Occipital lobe (tissue), 2 donors: ENCODE results near the gene ALOX5. TPM values are rescaled to one million over a fixed set of nuclear protein-coding genes. Genes with fewer than 3 reads are reported as not detected.
"Not testable (repeated sequence)": the region's sequence is repeated elsewhere in the genome, so short reads cannot be mapped to it uniquely, and the experiment has no call there.

Experiments
- DNase-seq: peaks from one replicate; lab custom pipeline; 2025; lab: John Stamatoyannopoulos, UW
- total RNA-seq: library from RNA; depleted of rRNA; stranded (reverse); fragments of >200 nt; gene quantifications from one replicate; pipeline ENCODE4 v1.2.3, GENCODE V29; 2014

The ALOX5 gene
- total RNA-seq, 1 donor from 2014 or later, result 0.62 TPM

DNA sequence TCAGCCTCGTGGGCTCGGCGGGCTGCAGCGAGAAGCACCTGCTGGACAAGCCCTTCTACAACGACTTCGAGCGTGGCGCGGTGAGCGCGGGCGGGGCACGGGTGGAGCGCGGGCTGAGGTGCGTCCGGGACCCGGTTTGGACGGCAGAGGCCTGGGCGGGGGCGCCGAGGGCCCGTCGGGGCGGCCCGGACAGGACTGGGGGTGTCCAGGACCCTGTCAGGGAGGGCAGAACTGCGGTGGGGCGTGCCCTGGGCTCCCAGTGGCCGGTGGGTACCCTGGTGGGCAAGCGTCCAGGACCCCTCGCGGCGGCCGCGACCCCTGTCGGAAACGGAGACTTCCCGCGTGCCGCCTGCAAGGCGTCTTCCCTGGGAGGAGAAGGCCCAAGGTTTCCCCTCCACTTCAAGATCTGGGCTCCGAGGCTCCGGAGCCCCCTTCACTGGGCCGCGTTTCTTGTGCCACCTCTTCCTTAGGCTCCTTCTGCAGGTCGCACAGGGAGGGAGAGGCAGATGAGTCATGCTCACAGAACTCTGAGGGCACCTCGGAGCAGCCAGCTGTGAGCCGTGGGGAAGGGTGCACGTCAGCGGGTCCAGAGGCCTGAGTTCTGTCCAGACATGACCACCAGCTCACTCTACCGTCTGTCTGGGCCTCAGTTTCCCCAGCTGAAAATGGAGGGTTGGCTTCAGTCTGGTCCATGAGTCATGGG lies 485 bp downstream of the ALOX5 start:
- DNase-seq, result no peak

DNA sequence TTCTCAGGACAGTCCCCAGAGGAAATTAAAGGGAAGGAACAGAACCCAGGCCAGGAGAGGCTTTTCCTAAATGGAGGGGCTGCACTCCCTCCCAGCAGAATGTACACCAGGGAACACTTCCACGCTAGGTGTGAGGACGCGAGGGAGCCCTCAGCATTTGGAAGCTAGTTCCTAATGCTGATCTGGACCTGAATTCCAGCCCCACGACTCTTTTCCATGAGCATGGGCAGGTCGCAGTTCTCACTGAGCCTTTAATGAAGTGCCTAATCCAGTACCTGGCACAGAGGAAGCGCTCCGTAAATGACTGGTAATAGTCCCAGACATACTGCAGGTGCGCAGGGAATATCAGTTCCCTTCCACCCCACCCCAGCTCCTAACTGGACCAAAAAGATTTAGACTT lies 1.1 kb downstream of the ALOX5 start:
- DNase-seq, result no peak

DNA sequence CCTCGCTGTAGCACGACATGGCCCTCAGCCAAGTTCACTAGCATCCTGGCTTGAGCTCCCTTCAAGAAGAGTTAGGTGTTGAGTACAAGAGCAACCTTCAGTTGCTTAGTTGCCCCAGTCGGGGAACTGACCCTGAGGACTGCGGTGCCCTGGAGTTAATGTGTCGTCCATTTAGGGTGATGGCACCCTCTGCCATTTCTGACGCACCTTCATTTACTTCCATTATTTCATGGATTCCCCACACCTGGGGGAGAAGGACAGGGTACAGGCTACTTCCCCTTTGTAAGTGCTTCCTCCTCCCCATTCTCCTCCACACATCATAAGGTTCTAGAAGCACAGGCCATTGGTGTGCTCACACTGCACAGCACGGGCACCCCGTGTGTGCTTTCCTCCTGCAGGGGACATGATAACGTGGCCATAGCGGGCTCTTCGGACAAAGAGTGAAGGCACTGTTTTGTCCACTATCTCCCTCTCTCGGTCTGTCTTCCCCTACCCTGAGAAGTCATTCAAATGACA lies 1.8 kb downstream of the ALOX5 start:
- no peak for DNase-seq

DNA sequence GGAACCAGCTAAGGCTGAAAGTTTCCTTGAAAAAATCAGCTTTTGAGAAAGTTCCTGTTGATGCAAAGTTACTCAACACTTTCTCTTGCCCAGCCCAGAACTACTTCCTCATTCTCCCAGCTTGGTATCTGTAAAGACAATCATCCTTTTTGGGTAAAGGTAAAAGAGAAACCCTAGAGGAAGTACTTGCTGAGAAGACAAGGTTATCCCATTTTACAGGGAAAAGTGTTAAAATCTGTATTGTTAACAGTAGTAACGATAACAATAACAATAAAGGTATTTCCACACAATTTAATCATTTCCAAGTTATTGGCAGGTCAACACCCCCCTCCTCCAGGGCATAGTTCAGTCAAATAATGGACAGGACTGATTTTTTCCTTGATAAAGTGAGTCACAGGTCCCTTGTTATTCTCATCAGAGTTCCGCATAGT lies 2.4 kb downstream of the ALOX5 start:
- no peak for DNase-seq

DNA sequence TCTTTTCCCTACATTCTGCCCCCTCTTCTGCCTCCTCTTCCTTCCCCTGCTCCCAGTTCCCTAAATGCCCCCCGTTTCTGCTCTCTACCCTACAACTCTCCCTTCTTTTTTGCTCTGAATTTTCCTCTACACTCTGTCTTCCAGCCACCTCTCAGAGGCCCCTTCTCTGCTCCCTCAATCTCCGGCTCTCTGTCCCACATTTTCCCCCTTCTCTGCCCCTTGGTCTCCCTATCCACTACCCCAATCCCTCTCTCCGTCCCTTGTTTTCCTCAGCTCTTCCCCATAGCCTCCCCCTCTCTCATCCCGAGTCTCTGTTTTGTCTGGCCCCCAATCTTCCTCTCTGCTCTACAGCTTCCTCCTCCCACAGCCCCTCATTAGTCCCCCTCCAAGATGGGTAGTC lies 3.3 kb downstream of the ALOX5 start:
- DNase-seq, result no peak

DNA sequence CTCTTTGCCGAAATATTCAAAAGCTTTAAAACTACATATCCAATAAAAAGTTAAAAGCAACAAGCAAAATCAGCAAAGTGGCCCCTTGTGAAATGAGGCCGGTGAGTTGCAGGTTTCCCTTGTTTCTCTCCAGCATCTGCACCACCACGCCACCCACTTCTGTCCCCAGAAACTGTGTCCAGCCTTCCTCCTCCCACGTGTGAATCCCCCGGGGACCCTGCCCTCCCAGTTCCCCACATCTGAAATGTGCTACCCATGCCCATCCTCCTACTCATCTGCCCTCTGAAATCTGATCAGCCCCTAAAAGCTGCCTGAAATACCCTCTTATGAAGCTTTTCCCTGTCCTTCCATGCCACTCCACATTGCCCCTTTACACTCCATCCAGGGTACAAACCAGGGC lies 3.8 kb downstream of the ALOX5 start:
- no peak for DNase-seq

DNA sequence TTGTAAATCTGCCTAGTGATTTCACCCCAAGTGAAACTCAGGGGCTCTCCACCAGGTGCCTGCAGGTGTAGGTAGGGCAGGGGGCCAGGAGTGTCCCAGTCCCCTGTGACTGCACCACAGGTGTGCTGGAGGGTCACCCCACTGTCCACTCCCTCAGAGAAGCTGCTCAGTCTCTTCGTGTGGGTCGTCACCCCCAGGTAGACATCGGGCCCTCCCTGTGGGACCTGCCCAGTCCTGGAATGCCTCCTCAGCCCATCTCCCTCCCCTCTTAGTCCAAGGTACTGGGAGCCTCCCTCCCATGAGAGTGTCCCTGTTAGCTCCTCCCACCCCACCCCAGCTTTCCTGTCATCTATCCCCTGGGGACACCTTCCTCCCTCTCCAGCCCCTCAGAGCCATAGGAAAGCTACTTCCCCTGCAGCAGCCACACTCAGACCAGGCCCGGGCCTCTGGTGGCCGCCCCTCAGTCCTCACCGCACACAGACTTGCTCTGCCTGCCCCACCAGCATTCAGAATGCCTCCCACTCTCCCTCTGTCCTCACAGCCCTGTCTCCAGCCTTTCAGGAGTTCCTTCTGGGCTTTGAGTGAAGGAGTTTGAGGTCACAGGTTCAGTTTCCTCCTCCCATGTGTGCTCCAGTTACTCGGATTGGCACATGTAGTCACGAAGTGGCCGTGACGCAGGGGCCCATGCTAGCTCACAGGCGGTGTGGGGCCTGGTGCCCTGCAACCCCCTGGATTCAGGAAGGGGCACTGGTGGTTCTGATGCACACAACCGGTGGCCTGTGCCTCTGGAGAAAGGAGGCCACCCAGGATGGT lies 5.1 kb downstream of the ALOX5 start:
- no peak for DNase-seq

DNA sequence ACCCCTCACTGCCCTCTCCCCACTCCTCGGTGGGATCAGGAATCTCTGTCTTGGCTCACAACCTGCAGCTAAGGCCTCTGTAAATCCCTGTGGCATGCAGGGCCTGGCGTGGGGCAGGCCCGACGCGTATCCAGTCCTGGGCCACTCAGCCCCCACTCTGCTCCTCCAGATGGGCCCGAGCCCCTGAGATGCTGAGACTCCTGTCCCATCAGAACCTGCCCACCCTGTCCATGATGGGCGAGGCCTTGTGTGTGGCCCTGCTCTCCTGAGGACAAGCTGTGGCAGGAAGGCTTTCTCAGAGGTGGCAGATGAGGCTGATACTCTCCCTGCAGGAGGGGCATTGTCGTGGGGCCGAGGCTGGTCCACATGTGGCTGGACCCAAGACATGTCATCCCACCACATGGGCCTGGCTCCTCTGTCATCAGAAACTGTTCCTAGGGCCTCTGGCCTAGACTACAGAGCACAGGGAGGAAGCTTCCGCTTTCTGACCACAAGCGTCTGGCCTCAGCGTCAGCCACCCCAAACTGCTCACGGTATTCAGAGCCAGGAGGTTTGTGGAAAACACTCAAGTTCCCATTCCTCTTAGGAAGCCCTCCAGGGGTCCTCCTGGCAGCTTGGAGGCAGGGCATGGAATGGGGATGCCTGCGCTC lies 6.0 kb downstream of the ALOX5 start:
- DNase-seq, result no peak

DNA sequence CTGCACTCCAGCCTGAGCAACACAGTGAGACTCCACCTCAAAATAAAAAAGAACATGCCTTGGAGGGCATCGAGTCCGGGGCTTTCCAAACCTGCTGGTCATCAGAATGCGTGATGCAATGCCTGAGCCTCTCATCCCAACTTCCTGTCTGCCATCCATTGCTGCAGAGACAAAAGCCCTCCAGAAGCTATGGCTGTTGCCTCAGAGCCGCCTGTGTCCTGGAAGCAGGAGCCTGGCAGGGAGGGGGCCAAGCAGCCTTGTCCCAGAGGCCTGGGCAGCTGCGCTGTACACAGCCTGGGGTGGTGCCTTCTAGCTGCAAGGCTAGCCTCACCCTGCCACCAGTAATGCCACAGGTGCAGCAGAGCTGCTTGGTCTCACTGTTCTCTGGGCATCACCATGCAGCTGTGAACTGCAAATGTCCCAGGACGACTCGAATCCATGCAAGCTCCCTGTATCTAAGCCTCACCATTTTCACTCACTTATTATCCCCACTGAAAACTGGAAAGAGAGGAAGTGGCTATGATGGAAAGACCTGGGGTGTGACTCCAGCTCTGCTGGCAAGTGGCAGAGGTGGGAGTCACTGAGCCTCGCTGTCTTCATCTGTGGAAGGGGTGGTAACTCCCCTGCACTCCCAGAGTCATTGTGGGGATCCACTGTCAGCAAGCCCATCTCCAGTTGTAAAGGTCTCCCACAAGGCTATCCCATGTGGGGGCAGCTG lies 7.0 kb downstream of the ALOX5 start:
- no peak for DNase-seq

DNA sequence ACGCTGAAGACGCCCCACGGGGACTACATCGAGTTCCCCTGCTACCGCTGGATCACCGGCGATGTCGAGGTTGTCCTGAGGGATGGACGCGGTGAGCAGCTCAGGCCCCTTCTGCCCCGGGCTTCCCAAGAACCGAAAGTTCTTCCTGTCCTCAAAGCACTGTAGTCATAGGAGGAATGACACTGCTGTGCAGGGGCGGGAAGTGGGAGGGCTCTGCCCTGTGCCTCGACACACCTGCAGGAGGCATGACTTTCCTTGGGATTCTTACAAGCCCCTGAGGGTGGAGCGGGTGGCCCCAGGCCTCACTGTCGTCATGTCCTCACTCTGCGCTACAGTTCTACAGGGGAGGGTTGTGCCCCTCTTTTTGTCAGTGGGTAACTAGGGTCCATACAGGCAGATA lies 8.6 kb downstream of the ALOX5 start:
- DNase-seq, result no peak

DNA sequence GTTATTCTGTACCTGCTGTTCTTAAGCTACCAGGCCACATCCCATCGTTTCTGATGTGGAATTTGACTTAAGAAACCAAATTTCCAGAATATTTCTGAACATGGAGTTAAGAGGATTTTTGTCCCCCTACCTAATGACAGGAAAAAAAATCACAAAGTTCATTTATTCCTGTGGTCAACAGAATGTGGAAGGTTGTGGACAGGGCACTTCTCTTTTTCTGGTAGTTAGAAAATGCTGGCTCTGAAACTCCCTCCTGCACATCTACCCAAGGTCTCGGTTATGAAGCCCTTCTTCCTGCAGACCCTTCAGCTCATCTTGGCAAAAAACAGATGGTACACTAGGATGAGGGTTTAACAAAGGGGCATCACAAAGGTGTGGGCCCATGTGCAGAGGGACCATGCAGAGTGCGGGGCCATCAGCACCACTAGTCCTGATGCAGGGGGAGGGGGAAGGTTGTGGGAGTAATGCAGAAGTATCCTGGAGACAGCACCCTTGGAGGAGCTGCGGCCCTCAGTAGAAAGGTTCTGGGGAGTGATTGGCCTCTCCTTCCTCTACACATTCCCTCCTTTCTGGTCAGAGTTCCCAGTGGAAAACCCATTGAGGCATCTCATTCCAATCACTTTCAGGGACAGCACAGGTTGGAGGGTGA lies 9.8 kb downstream of the ALOX5 start:
- no peak for DNase-seq

DNA sequence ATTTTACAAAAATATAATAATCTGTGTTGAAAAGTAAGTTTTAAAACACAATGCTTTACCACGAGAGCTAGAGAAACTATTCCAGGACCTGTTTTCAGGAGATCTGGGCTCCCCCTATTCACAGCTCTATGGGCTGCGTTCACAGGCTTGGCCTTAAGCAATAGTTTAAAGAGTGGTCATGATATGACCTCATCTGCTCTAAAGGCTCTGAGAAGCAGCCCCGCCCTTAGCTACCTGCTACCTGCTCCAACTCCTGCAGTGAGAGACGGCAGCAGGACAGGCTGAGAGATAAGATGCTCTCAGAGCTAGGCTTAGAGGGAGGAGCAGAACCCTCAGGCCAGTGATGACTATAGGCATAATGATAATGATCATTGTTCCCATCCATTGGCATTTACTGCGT lies 12.6 kb downstream of the ALOX5 start:
- DNase-seq, result no peak

DNA sequence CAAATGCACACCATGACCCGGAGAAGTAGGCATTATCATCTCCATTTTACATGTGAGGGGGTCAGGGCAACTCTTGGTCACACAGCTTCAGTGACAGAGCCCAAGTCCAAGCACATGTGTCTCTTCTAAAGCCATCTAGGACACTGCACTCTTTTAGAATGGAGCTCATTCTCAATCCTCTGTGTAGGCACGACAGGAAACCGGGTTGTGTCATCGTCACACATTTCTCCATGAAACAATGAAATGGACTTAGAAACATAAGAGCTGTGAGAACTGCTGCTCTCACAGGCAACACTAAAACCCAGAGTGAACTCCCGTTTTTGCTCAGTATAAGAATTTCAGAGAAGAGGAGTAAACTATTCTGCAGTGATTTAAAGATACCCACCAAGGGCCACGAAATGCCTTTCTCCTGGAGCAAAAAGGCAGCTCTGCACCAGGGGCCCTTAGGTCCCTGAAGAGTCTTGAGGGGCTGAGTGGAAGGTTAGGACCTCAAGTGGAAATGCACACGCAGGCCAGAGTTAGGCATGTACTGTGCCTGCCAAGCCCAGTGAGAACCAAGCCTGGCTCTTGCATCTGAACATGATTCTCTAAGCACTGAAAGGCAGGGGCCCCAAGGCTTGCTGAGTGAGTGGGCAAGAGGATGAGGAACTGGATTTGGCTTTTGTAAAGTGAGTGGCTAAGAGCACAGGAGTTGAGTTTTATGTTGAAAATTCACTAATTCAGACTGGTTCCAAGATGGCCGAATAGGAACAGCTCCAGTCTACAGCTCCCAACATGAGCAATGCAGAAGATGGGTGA lies 13.3 kb downstream of the ALOX5 start:
- no peak for DNase-seq

DNA sequence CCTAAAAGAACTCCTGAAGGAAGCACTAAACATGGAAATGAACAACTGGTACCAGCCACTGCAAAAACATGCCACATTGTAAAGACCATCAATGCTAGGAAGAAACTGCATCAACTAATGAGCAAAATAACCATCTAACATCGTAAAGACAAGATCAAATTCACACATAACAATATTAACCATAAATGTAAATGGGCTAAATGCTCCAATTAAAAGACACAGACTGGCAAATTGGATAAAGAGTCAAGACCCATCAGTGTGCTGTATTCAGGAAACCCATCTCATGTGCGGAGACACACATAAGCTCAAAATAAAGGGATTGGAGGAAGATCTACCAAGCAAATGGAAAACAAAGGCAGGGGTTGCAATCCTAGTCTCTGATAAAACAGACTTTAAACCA lies 15.7 kb downstream of the ALOX5 start:
- DNase-seq, result not testable (repeated sequence)

DNA sequence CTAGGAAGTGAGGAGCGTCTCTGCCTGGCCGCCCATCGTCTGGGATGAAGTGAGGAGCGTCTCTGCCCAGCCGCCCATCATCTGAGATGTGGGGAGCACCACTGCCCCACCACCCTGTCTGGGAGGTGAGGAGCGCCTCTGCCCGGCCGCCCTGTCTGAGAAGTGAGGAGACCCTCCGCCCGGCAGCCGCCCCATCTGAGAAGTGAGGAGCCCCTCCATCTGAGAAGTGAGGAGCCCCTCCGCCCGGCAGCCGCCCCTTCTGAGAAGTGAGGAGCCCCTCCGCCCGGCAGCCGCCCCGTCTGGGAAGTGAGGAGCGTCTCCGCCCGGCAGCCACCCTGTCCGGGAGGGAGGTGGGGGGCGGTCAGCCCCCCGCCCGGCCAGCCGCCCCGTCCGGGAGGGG lies 17.6 kb downstream of the ALOX5 start:
- not testable (repeated sequence) for DNase-seq

DNA sequence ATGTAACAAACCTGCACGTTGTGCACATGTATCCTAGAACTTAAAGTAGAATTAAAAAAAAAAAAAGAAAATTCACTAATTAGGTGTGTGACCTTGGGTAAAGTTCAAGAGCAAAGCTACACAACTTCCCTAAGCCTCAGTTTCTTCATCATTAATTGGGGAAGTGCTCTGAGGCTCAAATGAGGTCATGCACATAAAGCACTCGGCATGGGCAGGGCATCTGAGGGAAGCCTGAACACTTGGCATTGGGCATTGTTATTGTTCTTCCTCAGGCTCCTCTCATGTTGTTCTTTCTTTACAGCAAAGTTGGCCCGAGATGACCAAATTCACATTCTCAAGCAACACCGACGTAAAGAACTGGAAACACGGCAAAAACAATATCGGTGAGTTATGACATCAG lies 21.5 kb downstream of the ALOX5 start:
- DNase-seq, result no peak

DNA sequence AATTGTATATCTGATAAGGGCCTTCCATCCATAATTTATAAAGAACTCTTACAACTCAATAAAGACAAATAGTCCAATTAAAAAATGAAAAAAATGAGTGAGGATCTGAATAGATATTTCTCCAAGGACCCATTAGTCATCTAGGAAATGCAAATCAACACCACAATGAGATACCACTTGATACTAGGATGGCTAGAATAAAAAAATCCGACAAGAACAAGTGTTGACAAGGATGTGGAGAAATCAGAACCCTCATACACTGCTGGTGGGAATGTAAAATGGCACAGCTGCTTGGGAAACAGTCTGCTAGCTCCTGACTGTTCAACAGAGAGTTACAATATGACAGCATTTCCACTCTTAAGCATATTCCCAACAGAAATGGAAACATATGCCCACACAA lies 24.6 kb downstream of the ALOX5 start:
- DNase-seq, result no peak

DNA sequence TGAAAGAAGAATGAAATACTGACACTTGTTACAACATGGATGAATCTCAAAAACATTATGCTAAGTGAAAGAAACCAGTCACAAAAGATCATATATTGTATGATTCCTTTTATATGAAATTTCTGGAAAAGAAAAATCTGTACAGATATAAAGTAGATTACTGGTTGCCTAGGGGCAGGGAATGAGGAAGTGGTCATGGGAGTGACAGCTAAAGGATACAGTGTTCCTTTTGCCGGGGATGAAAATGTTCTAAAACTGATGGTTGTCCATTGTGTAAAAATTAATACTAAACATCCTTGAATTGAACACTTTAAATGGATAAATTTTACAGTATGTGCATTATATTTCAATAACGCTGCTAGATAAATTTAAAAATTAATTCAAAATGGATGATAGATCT lies 25.1 kb downstream of the ALOX5 start:
- no peak for DNase-seq

DNA sequence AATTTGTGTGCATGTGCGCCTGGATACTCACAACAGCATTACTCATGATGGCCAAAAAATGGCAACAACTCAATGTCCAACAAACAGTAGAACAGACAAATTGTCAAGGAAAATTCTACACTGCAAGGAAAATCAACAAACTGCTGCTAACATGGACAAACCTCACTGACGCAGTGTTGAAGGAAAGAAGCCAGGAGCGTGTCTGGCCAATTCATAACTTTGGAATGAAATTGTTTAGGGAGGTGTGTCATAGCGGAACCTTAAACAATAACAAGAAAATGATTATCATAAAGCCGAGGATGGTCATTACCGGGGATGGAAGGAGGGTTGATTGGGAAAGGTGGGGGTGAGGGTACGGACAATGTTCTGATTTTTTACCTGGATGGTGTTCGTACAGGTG lies 29.1 kb downstream of the ALOX5 start:
- DNase-seq, result no peak

DNA sequence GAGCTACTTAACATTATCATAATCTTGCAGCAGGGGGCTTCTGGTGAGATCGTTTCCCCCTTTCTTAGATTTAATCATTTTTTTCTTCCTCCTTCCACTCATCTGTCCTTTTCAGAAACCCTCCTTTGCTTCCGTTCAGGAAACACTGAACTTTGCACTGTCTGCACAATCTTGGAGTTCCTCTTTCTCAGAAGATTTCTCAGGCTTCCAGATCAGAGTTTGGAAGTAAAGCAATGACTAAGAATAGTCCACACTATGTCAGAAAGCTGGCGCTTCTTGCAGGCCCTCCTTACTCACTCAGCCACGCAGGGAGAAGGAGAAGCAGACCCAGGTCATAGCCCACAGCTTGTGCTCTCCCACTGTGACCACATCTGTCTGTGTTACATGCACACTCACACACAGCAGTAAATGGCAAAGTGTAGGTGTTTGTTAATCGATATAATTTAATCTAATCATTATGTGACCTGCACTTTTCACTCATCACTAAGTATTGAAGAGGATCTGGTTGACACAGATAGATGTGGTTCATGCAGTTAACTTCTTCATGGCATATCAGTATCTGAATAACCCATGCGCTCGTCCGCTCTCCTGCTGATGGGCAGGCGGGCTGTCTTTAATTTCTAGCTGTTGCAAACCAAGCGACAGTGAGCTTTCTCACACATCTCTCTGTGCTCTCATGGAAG lies 30.2 kb downstream of the ALOX5 start:
- no peak for DNase-seq
